Measurements from ENCODE around the gene ZNF593OS. TPM values are rescaled to one million over a fixed set of nuclear protein-coding genes. Genes with fewer than 3 reads are reported as not detected.

Gene ZNF593OS
- not detected for total RNA-seq
- 0.18 TPM for polyA plus RNA-seq
- long read RNA-seq, donor 1, result 0 reads
- long read RNA-seq, donor 2, result 0 reads
- long read RNA-seq, donor 3, result 0 reads
- long read RNA-seq, donor 4, result 0 reads

GRCh38 chr1:26171084-26172072, at the start of gene ZNF593OS:
Gene ZNF593OS, minus strand, starts transcription at chr1:26171832. Its CDS starts 171 bp downstream, at chr1:26171661.
- 92% methylated on average over 34 of the region's 34 CpGs for whole genome bisulfite sequencing
- H3K27ac ChIP-seq (ENCODE audit: low read length), result no peak within 1 kb of the TSS
- no peak for ATAC-seq

GRCh38 chr1:26221094-26221493, 49.5 kb upstream of the ZNF593OS start:
- 86% methylated on average over 2 of the region's 2 CpGs for WGBS
- DNase-seq (no peak), ATAC-seq (no peak)
- Histone ChIP-seq H3K9me3 (ENCODE audit: control insufficient read depth, low read length) (no peaks in the 10 kb centered on the region), H3K27me3 (ENCODE audit: control insufficient read depth, insufficient read depth) (no peaks in the 10 kb centered on the region), H3K27ac (ENCODE audit: low read length) (no peak overlapping the region), H3K4me3 (ENCODE audit: low read length) (no peak overlapping the region), H3K4me1 (ENCODE audit: control insufficient read depth, insufficient read depth, low read length) (no peaks in the 10 kb centered on the region)
- intact Hi-C loops (cut with DNase I), result no loop called here

More at GRCh38 chr1:26171084-26172072, at the start of gene ZNF593OS:
- intact Hi-C loops (cut with DNase I), result no loop called here
- Histone ChIP-seq H3K27me3 (ENCODE audit: control insufficient read depth, insufficient read depth) (no peaks in the 10 kb centered on the region), H3K4me3 (ENCODE audit: low read length) (no peak within 1 kb of the TSS), H3K9me3 (ENCODE audit: control insufficient read depth, low read length) (no peaks in the 10 kb centered on the region), H3K4me1 (ENCODE audit: control insufficient read depth, insufficient read depth, low read length) (peaks cover 2% of the 10 kb centered on the region)
- peak in 2 of 3 donors; percentile 40 to 63 for DNase-seq

- no peak overlapping the region for H3K4me3 ChIP-seq (ENCODE audit: low read length)
- DNase-seq (no peak), ATAC-seq (no peak)
- no peaks in the 10 kb centered on the region for H3K9me3 ChIP-seq (ENCODE audit: control insufficient read depth, low read length)
- no peaks in the 10 kb centered on the region for H3K27me3 ChIP-seq (ENCODE audit: control insufficient read depth, insufficient read depth)
- WGBS, result 64% methylated on average over 27 of the region's 27 CpGs
- no peaks in the 10 kb centered on the region for H3K4me1 ChIP-seq (ENCODE audit: control insufficient read depth, insufficient read depth, low read length)
- intact Hi-C loops (cut with DNase I), result no loop called here
- H3K27ac ChIP-seq (ENCODE audit: low read length), result no peak overlapping the region
Measured at GRCh38 chr1:26220199-26220912, 48.7 kb upstream of the ZNF593OS start.

GRCh38 chr1:26218906-26219494, 47.4 kb upstream of the ZNF593OS start:
- intact Hi-C loops (cut with DNase I), result no loop called here
- H3K9me3 ChIP-seq (ENCODE audit: control insufficient read depth, low read length), result no peaks in the 10 kb centered on the region
- peak in 2 of 3 donors; percentile 58 to 73 for DNase-seq
- no peaks in the 10 kb centered on the region for H3K27me3 ChIP-seq (ENCODE audit: control insufficient read depth, insufficient read depth)
- H3K4me1 ChIP-seq (ENCODE audit: control insufficient read depth, insufficient read depth, low read length), result no peaks in the 10 kb centered on the region
- 54% methylated on average over 11 of the region's 11 CpGs for WGBS
- H3K4me3 ChIP-seq (ENCODE audit: low read length), result no peak overlapping the region
- H3K27ac ChIP-seq (ENCODE audit: low read length), result no peak overlapping the region
- peak; percentile 33 to 34 for ATAC-seq

- H3K4me1 ChIP-seq (ENCODE audit: control insufficient read depth, insufficient read depth, low read length), result no peaks in the 10 kb centered on the region
- DNase-seq, result no peak
- H3K4me3 ChIP-seq (ENCODE audit: low read length), result no peak overlapping the region
- no peaks in the 10 kb centered on the region for H3K9me3 ChIP-seq (ENCODE audit: control insufficient read depth, low read length)
- H3K27me3 ChIP-seq (ENCODE audit: control insufficient read depth, insufficient read depth), result no peaks in the 10 kb centered on the region
- H3K27ac ChIP-seq (ENCODE audit: low read length), result no peak overlapping the region
- intact Hi-C loops (cut with DNase I), result no loop called here
- ATAC-seq, result no peak
- 43% methylated on average over 3 of the region's 3 CpGs for WGBS
Measured at GRCh38 chr1:26215246-26215645, 43.6 kb upstream of the ZNF593OS start.

GRCh38 chr1:26213335-26213905, 41.8 kb upstream of the ZNF593OS start:
- 88% methylated on average over 6 of the region's 6 CpGs for WGBS
- intact Hi-C loops (cut with DNase I), result no loop called here
- H3K4me3 ChIP-seq (ENCODE audit: low read length), result no peak overlapping the region
- no peak for ATAC-seq
- no peaks in the 10 kb centered on the region for H3K4me1 ChIP-seq (ENCODE audit: control insufficient read depth, insufficient read depth, low read length)
- no peak for DNase-seq
- no peak overlapping the region for H3K27ac ChIP-seq (ENCODE audit: low read length)
- no peaks in the 10 kb centered on the region for H3K27me3 ChIP-seq (ENCODE audit: control insufficient read depth, insufficient read depth)
- no peaks in the 10 kb centered on the region for H3K9me3 ChIP-seq (ENCODE audit: control insufficient read depth, low read length)

GRCh38 chr1:26212726-26213125, 41.1 kb upstream of the ZNF593OS start:
- intact Hi-C loops (cut with DNase I), result no loop called here
- no peak for DNase-seq
- 85% methylated on average over 5 of the region's 5 CpGs for WGBS
- Histone ChIP-seq H3K27me3 (ENCODE audit: control insufficient read depth, insufficient read depth) (no peaks in the 10 kb centered on the region), H3K27ac (ENCODE audit: low read length) (no peak overlapping the region), H3K9me3 (ENCODE audit: control insufficient read depth, low read length) (no peaks in the 10 kb centered on the region), H3K4me3 (ENCODE audit: low read length) (no peak overlapping the region), H3K4me1 (ENCODE audit: control insufficient read depth, insufficient read depth, low read length) (no peaks in the 10 kb centered on the region)
- no peak for ATAC-seq

- WGBS, result 50% methylated on average over 5 of the region's 5 CpGs
- Histone ChIP-seq H3K4me3 (ENCODE audit: low read length) (no peak overlapping the region), H3K27me3 (ENCODE audit: control insufficient read depth, insufficient read depth) (no peaks in the 10 kb centered on the region), H3K9me3 (ENCODE audit: control insufficient read depth, low read length) (no peaks in the 10 kb centered on the region), H3K27ac (ENCODE audit: low read length) (no peak overlapping the region), H3K4me1 (ENCODE audit: control insufficient read depth, insufficient read depth, low read length) (no peaks in the 10 kb centered on the region)
- intact Hi-C loops (cut with DNase I), result no loop called here
- DNase-seq, result no peak
- ATAC-seq, result peak; percentile 26 to 29
Measured at GRCh38 chr1:26210147-26210870, 38.7 kb upstream of the ZNF593OS start.

- no peak overlapping the region for H3K4me3 ChIP-seq (ENCODE audit: low read length)
- no peak overlapping the region for H3K27ac ChIP-seq (ENCODE audit: low read length)
- ATAC-seq (no peak), DNase-seq (no peak)
- no peaks in the 10 kb centered on the region for H3K9me3 ChIP-seq (ENCODE audit: control insufficient read depth, low read length)
- H3K4me1 ChIP-seq (ENCODE audit: control insufficient read depth, insufficient read depth, low read length), result peaks cover 3% of the 10 kb centered on the region
- intact Hi-C loops (cut with DNase I), result no loop called here
- WGBS, result 75% methylated on average over 9 of the region's 9 CpGs
- no peaks in the 10 kb centered on the region for H3K27me3 ChIP-seq (ENCODE audit: control insufficient read depth, insufficient read depth)
Measured at GRCh38 chr1:26203642-26204318, 32.1 kb upstream of the ZNF593OS start.

GRCh38 chr1:26200413-26200812, 28.8 kb upstream of the ZNF593OS start:
- 74% methylated on average over 5 of the region's 5 CpGs for WGBS
- intact Hi-C loops (cut with DNase I), result no loop called here
- no peak for ATAC-seq

More at GRCh38 chr1:26200413-26200812, 28.8 kb upstream of the ZNF593OS start:
- Histone ChIP-seq H3K27ac (ENCODE audit: low read length) (no peak overlapping the region), H3K4me3 (ENCODE audit: low read length) (no peak overlapping the region), H3K9me3 (ENCODE audit: control insufficient read depth, low read length) (no peaks in the 10 kb centered on the region), H3K4me1 (ENCODE audit: control insufficient read depth, insufficient read depth, low read length) (peaks cover 3% of the 10 kb centered on the region), H3K27me3 (ENCODE audit: control insufficient read depth, insufficient read depth) (no peaks in the 10 kb centered on the region)
- DNase-seq, result no peak

Measured in right cardiac atrium (tissue), 5 donors.